Fibroblast of skin of left quadriceps (primary cell): ENCODE results near the gene SH3TC1.

Experiments
- DNase-seq, 2 experiments: peaks; one replicate each; pipeline ENCODE4 v3.0.0-alpha.2; 2013; ENCODE audit warnings: low read depth in 2 of 2

SH3TC1 gene

GRCh38 chr4:8275548-8275910 lies 76.4 kb downstream of the SH3TC1 start:
- DNase-seq: no peak

GRCh38 chr4:8276358-8277240 lies 77.5 kb downstream of the SH3TC1 start:
- no peak for DNase-seq

- no peak for DNase-seq
Observed at GRCh38 chr4:8277356-8278008, 78.4 kb downstream of the SH3TC1 start.

GRCh38 chr4:8278009-8278395 lies 78.9 kb downstream of the SH3TC1 start:
- no peak for DNase-seq

- DNase-seq: peak; percentile 95 to 96
Observed at GRCh38 chr4:8278421-8279287, 79.6 kb downstream of the SH3TC1 start.

- no peak for DNase-seq
Observed at GRCh38 chr4:8279321-8280157, 80.4 kb downstream of the SH3TC1 start.

GRCh38 chr4:8280158-8280875 lies 81.2 kb downstream of the SH3TC1 start:
- DNase-seq: no peak

DNA sequence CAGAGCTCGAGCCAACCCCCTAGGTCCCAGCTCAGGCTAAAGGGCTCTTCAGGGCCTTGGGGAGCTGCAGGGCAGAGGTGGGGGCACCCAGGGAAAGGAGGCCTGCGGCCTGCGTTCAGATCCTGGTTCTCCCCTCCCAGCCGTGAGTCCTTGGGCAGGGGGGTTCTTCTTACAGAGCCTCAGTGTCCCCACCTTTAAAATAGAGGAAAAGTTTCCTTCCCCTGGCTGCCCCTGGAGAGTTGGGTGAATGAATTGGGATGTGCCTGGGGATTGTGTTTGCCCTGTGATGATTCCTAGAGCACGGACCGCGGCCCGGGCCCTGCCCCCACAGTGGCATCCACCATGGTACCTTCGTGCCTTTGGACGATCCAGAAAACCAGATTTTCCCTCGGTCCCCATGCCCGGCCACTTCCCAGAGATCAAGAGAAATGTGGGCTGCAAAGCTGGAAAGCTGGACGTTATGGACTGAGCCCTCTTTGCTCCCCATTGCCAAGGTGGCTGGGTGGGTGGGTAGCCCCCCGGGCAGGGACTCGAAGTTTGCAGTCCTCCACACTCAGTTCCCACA lies 81.9 kb downstream of the SH3TC1 start:
- DNase-seq: no peak

- DNase-seq: peak; percentile 68
Observed at GRCh38 chr4:8281519-8282133, 82.5 kb downstream of the SH3TC1 start.

DNA sequence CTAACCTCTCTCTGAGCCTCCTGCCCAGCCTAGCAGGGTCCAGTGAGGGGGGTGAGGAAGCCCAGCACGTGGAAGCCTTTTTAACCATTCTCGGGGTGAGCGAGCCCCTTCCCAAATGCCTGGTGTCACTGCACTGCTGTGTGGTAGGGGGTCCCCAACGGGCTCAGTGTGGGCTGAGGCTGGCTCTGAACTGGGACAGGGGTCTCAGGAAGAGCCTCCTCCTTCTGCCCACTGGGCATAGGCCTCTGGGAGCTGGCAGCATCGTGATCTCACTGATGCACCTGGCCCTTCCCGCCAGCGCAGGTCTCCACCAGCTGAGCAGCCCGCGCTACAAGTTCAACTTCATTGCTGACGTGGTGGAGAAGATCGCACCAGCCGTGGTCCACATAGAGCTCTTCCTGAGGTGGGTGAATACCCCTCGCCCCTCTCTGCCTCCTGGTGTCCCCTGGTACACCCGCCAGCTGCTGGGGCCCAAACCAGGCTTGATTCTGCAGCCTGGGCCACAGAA lies 83.1 kb downstream of the SH3TC1 start:
- no peak for DNase-seq

DNA sequence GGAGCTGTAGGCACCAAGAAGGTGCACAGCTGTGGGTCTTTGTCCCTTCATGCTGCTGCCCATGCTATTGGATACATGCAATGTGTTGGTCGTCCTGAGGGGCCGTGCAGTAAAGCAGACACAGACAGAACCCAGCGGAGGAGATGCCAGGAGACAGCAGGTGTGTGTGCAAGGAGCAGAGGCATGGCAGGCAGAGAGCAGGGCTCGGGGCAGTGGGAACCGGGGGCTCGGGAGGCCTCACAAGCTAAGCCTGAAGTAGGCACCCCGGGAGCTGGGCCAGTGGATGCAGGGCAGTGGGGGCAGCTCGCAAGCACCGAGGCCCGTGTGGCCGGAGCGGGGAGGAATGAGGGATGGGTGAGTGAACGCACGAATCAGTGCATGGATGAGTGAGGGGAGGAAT lies 83.7 kb downstream of the SH3TC1 start:
- no peak for DNase-seq

GRCh38 chr4:8283161-8283560 lies 84.1 kb downstream of the SH3TC1 start:
- no peak for DNase-seq

GRCh38 chr4:8283631-8284121 lies 84.6 kb downstream of the SH3TC1 start:
- DNase-seq: no peak

DNA sequence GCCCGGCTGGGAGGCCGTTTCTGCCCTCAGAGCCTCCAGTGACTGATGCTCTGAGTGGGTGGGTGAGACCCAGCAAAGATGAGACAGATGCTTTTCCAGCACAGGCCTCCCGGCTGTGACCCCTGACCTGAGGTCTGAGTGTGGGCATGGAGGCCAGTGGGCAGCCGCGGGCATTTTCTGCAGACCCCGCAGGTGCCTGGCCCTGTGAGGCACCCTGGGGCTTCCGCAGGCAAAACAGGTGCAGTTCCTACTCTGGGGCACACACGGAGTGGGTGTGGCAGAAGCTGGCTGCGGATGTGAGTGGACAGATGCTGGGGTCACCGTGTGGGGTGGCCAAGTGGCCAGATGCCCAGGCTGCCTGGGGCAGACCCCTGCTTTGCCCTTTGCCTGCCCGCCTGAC lies 85.3 kb downstream of the SH3TC1 start:
- no peak for DNase-seq

- DNase-seq: no peak
Observed at GRCh38 chr4:8285143-8285975, 86.3 kb downstream of the SH3TC1 start.

- no peak for DNase-seq
Observed at GRCh38 chr4:8285976-8286718, 87.1 kb downstream of the SH3TC1 start.

DNA sequence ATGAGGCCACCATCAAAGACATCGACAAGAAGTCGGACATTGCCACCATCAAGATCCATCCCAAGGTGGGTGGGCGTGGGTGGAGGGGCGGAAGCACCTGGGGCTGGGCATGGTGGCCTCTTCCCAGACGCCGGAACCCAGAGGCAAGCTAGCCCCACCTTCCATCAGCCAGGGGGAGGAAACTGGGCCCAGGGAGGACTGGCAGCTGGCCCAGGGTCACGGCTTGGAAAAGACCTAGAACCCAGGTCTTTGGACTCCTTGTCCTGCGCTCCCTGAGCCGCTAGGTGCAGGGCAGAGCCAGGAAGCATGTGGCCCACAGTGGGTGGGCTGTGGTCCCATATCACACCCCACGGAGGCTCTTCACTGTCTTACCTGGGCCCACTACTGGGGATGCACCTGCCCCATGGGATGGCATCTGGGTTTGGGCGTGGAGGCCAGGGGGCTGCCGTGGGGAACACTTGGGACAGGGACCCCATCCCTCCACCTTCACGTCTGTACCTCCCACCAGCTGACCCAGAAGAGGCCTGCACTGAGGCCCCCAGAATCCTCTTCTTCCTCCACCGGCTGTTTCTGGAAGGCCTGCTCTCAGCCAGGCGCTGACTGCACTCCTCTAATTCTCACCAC lies 87.7 kb downstream of the SH3TC1 start:
- DNase-seq: no peak
